PC-3 (cell line): ENCODE measurements around the gene L3MBTL4.
"Not testable (repeated sequence)": the region's sequence is repeated elsewhere in the genome, so short reads cannot be mapped to it uniquely, and the experiment has no call there.

Source experiments
- CTCF ChIP-seq: fragments of 300-600 bp; sonication (generic); conservative IDR thresholded peaks from 2 replicates; pipeline ENCODE4 v1.5.1; 2017; ENCODE audit warnings: antibody characterized with exemption, low read depth, mild to moderate bottlenecking, low read length
- EZH2 ChIP-seq: fragments of 300-600 bp; sonication (generic); IDR thresholded peaks from one replicate; pipeline ENCODE4 v1.6.1; 2017; ENCODE audit warnings: antibody characterized with exemption, mild to moderate bottlenecking, low read length; ENCODE audit not compliant: unreplicated experiment
- EZH2phosphoT487 ChIP-seq: fragments of 300-600 bp; sonication (generic); IDR thresholded peaks from 2 replicates; pipeline ENCODE4 v1.6.1; 2018; ENCODE audit warnings: mild to moderate bottlenecking, antibody characterized with exemption, low read length, borderline replicate concordance

GRCh38 chr18:6072423-6072822 lies 342.3 kb downstream of the L3MBTL4 start:
- not testable (repeated sequence) for TF ChIP-seq CTCF, EZH2, EZH2phosphoT487
